ENCODE data around the gene PLA2G6. TPM values are rescaled to one million over a fixed set of nuclear protein-coding genes. Genes with fewer than 3 reads are reported as not detected.

PLA2G6 gene
- total RNA-seq, 2 experiments from 2014 or later = 52.4 to 53.6 TPM

DNA sequence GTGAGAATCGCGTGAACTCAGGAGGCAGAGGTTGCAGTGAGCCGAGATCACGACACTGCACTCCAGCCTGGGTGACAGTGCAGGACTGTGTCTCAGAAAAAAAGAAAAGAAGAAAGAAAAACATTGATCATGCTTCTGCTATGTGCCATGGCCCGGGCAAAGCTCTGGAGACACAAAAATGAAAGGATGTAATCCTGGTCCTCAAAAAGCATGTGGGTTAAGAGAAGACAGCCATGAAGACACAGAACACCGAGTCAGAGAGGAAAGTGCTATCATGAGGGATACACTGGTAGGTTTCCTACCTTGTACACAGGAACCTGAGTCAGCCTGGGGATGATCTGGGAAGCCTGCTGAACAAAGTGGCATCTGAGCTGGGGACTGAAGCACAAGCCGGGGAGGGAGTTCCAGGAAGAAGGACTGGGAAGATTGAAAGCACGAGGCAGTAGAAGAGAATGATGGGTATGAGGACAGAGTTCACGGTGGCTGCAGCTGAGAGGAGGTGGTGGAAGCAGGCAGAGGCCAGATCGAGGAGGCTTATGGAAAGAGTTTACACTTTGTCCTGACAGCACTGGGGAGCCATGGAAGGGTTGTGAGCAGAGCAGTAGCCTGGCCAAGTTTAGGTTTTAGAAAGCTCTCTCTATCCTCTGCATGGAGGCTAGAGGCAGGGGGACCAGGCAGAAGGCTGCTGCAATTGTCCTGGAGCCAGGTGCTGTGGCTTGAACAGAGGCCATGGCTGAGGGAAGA lies 10.3 kb upstream of the PLA2G6 start:
- ChIA-PET CTCF (no interaction called here), POLR2A (interaction anchor here (1.0 to 1.7 kb wide), 2 partner anchors 13 to 92 kb away, joined by 3 to 4 read pairs; no protein-coding TSS in a partner anchor)
- no peak overlapping the region for H3K4me3 Mint-ChIP-seq

DNA sequence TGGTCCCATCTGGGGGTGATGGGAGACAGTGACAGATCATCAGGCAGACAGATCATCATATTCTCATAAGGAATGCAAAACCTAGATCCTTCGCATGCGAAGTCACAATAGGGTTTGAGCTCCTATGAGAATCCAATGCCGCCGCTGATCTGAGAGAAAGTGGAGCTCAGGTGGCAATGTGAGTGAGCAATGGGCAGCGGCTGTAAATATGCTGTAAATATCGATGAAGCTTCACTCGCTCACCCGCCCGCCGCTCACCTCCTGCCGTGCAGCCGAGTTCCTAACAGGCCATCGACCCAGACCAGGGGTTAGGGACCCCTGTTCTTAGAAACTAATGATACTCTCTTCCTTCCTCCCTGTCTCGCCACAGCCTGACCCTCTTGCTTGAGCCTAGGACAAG lies 9.4 kb upstream of the PLA2G6 start:
- TF ChIP-seq, protein P1, sequence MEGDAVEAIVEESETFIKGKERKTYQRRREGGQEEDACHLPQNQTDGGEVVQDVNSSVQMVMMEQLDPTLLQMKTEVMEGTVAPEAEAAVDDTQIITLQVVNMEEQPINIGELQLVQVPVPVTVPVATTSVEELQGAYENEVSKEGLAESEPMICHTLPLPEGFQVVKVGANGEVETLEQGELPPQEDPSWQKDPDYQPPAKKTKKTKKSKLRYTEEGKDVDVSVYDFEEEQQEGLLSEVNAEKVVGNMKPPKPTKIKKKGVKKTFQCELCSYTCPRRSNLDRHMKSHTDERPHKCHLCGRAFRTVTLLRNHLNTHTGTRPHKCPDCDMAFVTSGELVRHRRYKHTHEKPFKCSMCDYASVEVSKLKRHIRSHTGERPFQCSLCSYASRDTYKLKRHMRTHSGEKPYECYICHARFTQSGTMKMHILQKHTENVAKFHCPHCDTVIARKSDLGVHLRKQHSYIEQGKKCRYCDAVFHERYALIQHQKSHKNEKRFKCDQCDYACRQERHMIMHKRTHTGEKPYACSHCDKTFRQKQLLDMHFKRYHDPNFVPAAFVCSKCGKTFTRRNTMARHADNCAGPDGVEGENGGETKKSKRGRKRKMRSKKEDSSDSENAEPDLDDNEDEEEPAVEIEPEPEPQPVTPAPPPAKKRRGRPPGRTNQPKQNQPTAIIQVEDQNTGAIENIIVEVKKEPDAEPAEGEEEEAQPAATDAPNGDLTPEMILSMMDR (IDR thresholded peaks at IDR 0.05) = no peak
- Mint-ChIP-seq H3K9me3 (no peaks in the 10 kb centered on the region), H3K27ac (no peak overlapping the region), H3K4me3 (no peak overlapping the region), H3K27me3 (peaks cover 3% of the 10 kb centered on the region), H3K36me3 (ENCODE audit: low read depth) (no peaks in the 10 kb centered on the region), H3K4me1 (ENCODE audit: low read depth) (peaks cover 6% of the 10 kb centered on the region)
- POLR2A ChIA-PET = interaction anchor here (0.6 kb wide), 1 partner anchor 16 kb away, joined by 6 read pairs; no protein-coding TSS in a partner anchor
- ATAC-seq = no peak
- CTCF ChIA-PET = no interaction called here
- DNase-seq = no peak
- intact Hi-C loops (cut with micrococcal nuclease) = no loop called here

More for the DNA sequence above, 10.3 kb upstream of the PLA2G6 start:
- Mint-ChIP-seq H3K36me3 (ENCODE audit: low read depth) (no peaks in the 10 kb centered on the region), H3K4me1 (ENCODE audit: low read depth) (peaks cover 6% of the 10 kb centered on the region), H3K27me3 (peaks cover 3% of the 10 kb centered on the region), H3K27ac (no peak overlapping the region), H3K9me3 (no peaks in the 10 kb centered on the region)
- intact Hi-C loops (cut with micrococcal nuclease) = no loop called here
- DNase-seq (no peak), ATAC-seq (no peak)
- TF ChIP-seq, protein P1 (IDR thresholded peaks at IDR 0.05) = no peak

DNA sequence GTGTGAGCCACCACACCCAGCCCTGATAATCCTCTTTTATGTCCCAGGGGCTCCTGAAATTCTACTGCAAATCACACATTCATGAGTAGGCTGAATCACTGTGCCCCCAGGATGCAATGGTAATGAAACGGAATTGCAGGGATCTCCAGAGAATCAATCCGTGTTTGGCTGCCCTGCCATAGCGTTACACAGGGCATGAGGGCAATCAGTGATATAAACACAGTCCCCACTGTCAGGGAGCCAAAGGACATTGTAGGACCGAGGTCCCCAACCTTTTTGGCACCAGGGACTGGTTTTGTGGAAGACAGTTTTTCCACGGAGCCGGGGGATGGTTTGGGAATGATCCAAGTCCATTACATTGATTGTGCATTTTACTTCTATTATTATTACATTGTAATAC lies 9.0 kb upstream of the PLA2G6 start:
- H3K4me3 Mint-ChIP-seq = no peak overlapping the region
- H3K4me1 Mint-ChIP-seq (ENCODE audit: low read depth) = peaks cover 6% of the 10 kb centered on the region
- no peak for DNase-seq
- no peaks in the 10 kb centered on the region for H3K36me3 Mint-ChIP-seq (ENCODE audit: low read depth)
- no peak overlapping the region for H3K27ac Mint-ChIP-seq
- ATAC-seq = no peak
- CTCF ChIA-PET = no interaction called here
- H3K9me3 Mint-ChIP-seq = no peaks in the 10 kb centered on the region
- TF ChIP-seq, protein P1 (IDR thresholded peaks at IDR 0.05) = no peak
- H3K27me3 Mint-ChIP-seq = peaks cover 3% of the 10 kb centered on the region
- POLR2A ChIA-PET = interaction anchor here (0.6 kb wide), 2 partner anchors 12 to 17 kb away, joined by 3 to 6 read pairs; no protein-coding TSS in a partner anchor
- intact Hi-C loops (cut with micrococcal nuclease) = no loop called here

DNA sequence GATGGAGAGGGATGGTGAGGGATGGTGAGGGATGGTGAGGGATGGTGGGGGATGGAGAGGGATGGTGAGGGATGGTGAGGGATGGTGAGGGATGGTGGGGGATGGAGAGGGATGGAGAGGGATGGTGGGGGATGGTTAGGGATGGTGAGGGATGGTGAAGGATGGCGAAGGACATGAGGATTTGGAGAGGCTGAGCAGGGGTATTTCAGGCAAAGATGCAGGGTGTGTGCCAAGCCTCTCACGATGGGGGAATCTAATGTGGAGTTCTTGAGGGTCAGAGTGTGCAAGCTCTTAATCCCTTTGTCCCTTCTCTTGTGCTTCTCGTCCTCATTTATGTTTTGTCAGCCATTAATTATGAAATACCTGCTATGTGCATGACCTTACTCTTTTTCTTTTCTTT lies 7.5 kb upstream of the PLA2G6 start:
- ATAC-seq (no peak), DNase-seq (no peak)
- ChIA-PET CTCF (no interaction called here), POLR2A (no interaction called here)
- Mint-ChIP-seq H3K36me3 (ENCODE audit: low read depth) (no peaks in the 10 kb centered on the region), H3K27ac (no peak overlapping the region), H3K4me1 (ENCODE audit: low read depth) (peaks cover under 1% of the 10 kb centered on the region), H3K4me3 (no peak overlapping the region), H3K27me3 (peaks cover 3% of the 10 kb centered on the region), H3K9me3 (no peaks in the 10 kb centered on the region)
- TF ChIP-seq, protein P1 (IDR thresholded peaks at IDR 0.05) = no peak
- intact Hi-C loops (cut with micrococcal nuclease) = no loop called here

Measured in activated CD8-positive, alpha-beta T cell treated with anti-CD3 and anti-CD28 coated beads for 36 hours (primary cell).